Measurements from ENCODE around the gene DOCK10. TPM values are rescaled to one million over a fixed set of nuclear protein-coding genes. Genes with fewer than 3 reads are reported as not detected.

DOCK10 gene
- total RNA-seq, 1 experiment from 2014 or later = 5.8 TPM

DNA sequence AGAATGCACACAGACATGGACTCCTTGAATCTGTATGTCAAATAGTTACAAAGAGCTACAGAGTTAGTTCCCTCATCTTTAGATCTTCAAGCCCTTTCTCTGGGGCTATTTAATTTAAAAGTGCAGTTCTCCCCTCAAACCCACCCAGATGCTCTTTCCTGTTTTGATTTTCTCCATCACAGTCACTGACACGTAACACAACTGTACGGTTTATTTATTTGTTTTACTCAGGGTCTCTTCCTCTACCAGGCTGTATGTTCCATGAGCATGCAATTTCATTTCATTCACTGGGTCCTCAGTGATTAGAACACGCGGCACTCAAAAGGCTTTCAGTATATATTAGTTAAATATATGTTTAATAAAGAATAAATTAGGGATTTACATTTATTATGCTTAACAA, 94.7 kb downstream of the DOCK10 start:
- H3K4me1 ChIP-seq (ENCODE audit: control insufficient read depth, insufficient read depth, low read length) = no peaks in the 10 kb centered on the region
- ChIA-PET CTCF (interaction anchor here (0.5 kb wide), 1 partner anchor 95 kb away, joined by 11 read pairs; the partner anchor contains the start of gene DOCK10), POLR2A (no interaction called here)
- ATAC-seq (no peak), DNase-seq (ENCODE audit: low read depth, low spot score) (no peak)
- intact Hi-C loops (cut with micrococcal nuclease; ENCODE audit: unreplicated experiment) (no loop called here), in situ Hi-C loops (cut with HindIII; ENCODE audit: low pct_unique_long_range_greater_than_20kb, low sequenced_read_pairs) (no loop called here)
- no peak for TF ChIP-seq SIN3A (IDR thresholded peaks at IDR 0.05; ENCODE audit: borderline replicate concordance, insufficient read depth, low read depth, low read length)
- TF ChIP-seq, protein P1, sequence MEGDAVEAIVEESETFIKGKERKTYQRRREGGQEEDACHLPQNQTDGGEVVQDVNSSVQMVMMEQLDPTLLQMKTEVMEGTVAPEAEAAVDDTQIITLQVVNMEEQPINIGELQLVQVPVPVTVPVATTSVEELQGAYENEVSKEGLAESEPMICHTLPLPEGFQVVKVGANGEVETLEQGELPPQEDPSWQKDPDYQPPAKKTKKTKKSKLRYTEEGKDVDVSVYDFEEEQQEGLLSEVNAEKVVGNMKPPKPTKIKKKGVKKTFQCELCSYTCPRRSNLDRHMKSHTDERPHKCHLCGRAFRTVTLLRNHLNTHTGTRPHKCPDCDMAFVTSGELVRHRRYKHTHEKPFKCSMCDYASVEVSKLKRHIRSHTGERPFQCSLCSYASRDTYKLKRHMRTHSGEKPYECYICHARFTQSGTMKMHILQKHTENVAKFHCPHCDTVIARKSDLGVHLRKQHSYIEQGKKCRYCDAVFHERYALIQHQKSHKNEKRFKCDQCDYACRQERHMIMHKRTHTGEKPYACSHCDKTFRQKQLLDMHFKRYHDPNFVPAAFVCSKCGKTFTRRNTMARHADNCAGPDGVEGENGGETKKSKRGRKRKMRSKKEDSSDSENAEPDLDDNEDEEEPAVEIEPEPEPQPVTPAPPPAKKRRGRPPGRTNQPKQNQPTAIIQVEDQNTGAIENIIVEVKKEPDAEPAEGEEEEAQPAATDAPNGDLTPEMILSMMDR (IDR thresholded peaks at IDR 0.05) = no peak
- no peak for TF ChIP-seq POLR2AphosphoS5 (IDR thresholded peaks at IDR 0.05; ENCODE audit: low read depth, low read length)
- TF ChIP-seq, protein P2, sequence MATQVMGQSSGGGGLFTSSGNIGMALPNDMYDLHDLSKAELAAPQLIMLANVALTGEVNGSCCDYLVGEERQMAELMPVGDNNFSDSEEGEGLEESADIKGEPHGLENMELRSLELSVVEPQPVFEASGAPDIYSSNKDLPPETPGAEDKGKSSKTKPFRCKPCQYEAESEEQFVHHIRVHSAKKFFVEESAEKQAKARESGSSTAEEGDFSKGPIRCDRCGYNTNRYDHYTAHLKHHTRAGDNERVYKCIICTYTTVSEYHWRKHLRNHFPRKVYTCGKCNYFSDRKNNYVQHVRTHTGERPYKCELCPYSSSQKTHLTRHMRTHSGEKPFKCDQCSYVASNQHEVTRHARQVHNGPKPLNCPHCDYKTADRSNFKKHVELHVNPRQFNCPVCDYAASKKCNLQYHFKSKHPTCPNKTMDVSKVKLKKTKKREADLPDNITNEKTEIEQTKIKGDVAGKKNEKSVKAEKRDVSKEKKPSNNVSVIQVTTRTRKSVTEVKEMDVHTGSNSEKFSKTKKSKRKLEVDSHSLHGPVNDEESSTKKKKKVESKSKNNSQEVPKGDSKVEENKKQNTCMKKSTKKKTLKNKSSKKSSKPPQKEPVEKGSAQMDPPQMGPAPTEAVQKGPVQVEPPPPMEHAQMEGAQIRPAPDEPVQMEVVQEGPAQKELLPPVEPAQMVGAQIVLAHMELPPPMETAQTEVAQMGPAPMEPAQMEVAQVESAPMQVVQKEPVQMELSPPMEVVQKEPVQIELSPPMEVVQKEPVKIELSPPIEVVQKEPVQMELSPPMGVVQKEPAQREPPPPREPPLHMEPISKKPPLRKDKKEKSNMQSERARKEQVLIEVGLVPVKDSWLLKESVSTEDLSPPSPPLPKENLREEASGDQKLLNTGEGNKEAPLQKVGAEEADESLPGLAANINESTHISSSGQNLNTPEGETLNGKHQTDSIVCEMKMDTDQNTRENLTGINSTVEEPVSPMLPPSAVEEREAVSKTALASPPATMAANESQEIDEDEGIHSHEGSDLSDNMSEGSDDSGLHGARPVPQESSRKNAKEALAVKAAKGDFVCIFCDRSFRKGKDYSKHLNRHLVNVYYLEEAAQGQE (IDR thresholded peaks at IDR 0.05; ENCODE audit: insufficient read depth in 1 of 2, low read depth in 2 of 2, low read length in 1 of 2) = no peak
- no peak for TF ChIP-seq TCF7L2 (IDR thresholded peaks at IDR 0.05; ENCODE audit: low read depth, low read length)
- no peak overlapping the region for H3K27ac ChIP-seq (ENCODE audit: low read length)
- H3K4me3 ChIP-seq (ENCODE audit: low read depth in 2 of 2, low read length in 2 of 2) = no peak overlapping the region
- BruUV-seq (replicated peaks) = no TSS peak
- H3K36me3 ChIP-seq (ENCODE audit: control insufficient read depth, insufficient read depth, low read length) = no peaks in the 10 kb centered on the region; the same call in 1 of the 2 replicates
- no peaks in the 10 kb centered on the region for H3K27me3 ChIP-seq (ENCODE audit: control insufficient read depth, insufficient read depth, low read length)
- no peaks in the 10 kb centered on the region for H3K9me3 ChIP-seq (ENCODE audit: control insufficient read depth, insufficient read depth, low read depth, low read length)

DNA sequence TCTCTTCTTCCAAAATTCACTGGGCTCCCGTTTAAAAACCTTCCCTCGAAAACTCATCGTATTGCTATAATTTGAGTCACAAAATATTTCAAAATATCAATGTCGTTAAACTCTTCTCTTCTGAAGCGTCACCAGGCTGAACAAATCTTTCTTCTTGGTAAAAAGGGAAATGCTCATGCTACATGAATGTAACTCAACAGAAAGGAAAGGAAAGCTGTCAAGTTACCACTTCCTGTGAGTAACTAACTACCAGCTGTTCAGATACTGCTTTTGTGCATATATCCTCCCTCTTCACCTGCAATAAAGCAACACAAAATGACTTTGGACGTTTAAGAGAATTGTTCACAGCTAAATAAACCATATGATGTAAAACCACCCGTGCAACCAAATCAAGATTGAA, 95.4 kb downstream of the DOCK10 start:
- H3K9me3 ChIP-seq (ENCODE audit: control insufficient read depth, insufficient read depth, low read depth, low read length) = no peaks in the 10 kb centered on the region
- intact Hi-C loops (cut with micrococcal nuclease; ENCODE audit: unreplicated experiment) (no loop called here), in situ Hi-C loops (cut with HindIII; ENCODE audit: low pct_unique_long_range_greater_than_20kb, low sequenced_read_pairs) (no loop called here)
- TF ChIP-seq, protein P1 (IDR thresholded peaks at IDR 0.05) = no peak
- TF ChIP-seq POLR2AphosphoS5 (IDR thresholded peaks at IDR 0.05; ENCODE audit: low read depth, low read length) = no peak
- no peak for TF ChIP-seq SIN3A (IDR thresholded peaks at IDR 0.05; ENCODE audit: borderline replicate concordance, insufficient read depth, low read depth, low read length)
- TF ChIP-seq, protein P2 (IDR thresholded peaks at IDR 0.05; ENCODE audit: insufficient read depth in 1 of 2, low read depth in 2 of 2, low read length in 1 of 2) = no peak
- TF ChIP-seq TCF7L2 (IDR thresholded peaks at IDR 0.05; ENCODE audit: low read depth, low read length) = no peak
- ATAC-seq (no peak), DNase-seq (ENCODE audit: low read depth, low spot score) (no peak)
- BruUV-seq (replicated peaks) = no TSS peak
- CTCF ChIA-PET = no interaction called here
- H3K27me3 ChIP-seq (ENCODE audit: control insufficient read depth, insufficient read depth, low read length) = no peaks in the 10 kb centered on the region
- no peaks in the 10 kb centered on the region for H3K4me1 ChIP-seq (ENCODE audit: control insufficient read depth, insufficient read depth, low read length)
- POLR2A ChIA-PET = no interaction called here
- no peak overlapping the region for H3K27ac ChIP-seq (ENCODE audit: low read length)
- no peaks in the 10 kb centered on the region; the same call in 1 of the 2 replicates for H3K36me3 ChIP-seq (ENCODE audit: control insufficient read depth, insufficient read depth, low read length)
- no peak overlapping the region for H3K4me3 ChIP-seq (ENCODE audit: low read depth in 2 of 2, low read length in 2 of 2)

All from Panc1 (cell line).